H9 (cell line): ENCODE measurements around the gene FAT1. TPM values are rescaled to one million over a fixed set of nuclear protein-coding genes. Genes with fewer than 3 reads are reported as not detected.

ENCODE experiments used
- DNase-seq: peaks from one replicate; pipeline ENCODE4 v3.0.0-alpha.2; 2017
- H2AFZ ChIP-seq: one replicate; pipeline ENCODE4 v1.6.1; 2013; ENCODE audit warnings: mild to moderate bottlenecking, low read length, control low read depth, moderate library complexity
- H2AK5ac ChIP-seq: 2 replicates; pipeline ENCODE4 v1.6.1; 2013; ENCODE audit warnings: low read length, control low read depth, mixed read lengths; ENCODE audit not compliant: insufficient read length
- H2BK120ac ChIP-seq: one replicate; pipeline ENCODE4 v1.6.1; 2013; ENCODE audit warnings: low read depth, mild to moderate bottlenecking, low read length, control low read depth, inconsistent platforms; ENCODE audit not compliant: poor library complexity, severe bottlenecking
- H2BK12ac ChIP-seq: 2 replicates; pipeline ENCODE4 v1.6.1; 2013; ENCODE audit warnings: low read length, control low read depth, mixed read lengths, low read depth; ENCODE audit not compliant: insufficient read length
- H2BK15ac ChIP-seq: 2 replicates; pipeline ENCODE4 v1.6.1; 2013; ENCODE audit warnings: low read depth, low read length, control low read depth
- H2BK20ac ChIP-seq: one replicate; pipeline ENCODE4 v1.6.1; 2013; ENCODE audit warnings: low read depth, mild to moderate bottlenecking, low read length, control low read depth, inconsistent platforms; ENCODE audit not compliant: poor library complexity, severe bottlenecking
- H2BK5ac ChIP-seq: 2 replicates; pipeline ENCODE4 v1.6.1; 2013; ENCODE audit warnings: low read length, control low read depth, mixed read lengths; ENCODE audit not compliant: insufficient read length
- H3K14ac ChIP-seq: 2 replicates; pipeline ENCODE4 v1.6.1; 2013; ENCODE audit warnings: low read length, control low read depth; ENCODE audit not compliant: insufficient read depth
- H3K18ac ChIP-seq: 2 replicates; pipeline ENCODE4 v1.6.1; 2013; ENCODE audit warnings: low read depth, mild to moderate bottlenecking, mixed read lengths, low read length, control low read depth; ENCODE audit not compliant: insufficient read length
- H3K23ac ChIP-seq: 2 replicates; pipeline ENCODE4 v1.6.1; 2013; ENCODE audit warnings: low read length, control low read depth, mixed read lengths, low read depth; ENCODE audit not compliant: insufficient read length
- H3K23me2 ChIP-seq: 2 replicates; pipeline ENCODE4 v1.6.1; 2013; ENCODE audit warnings: low read depth, mild to moderate bottlenecking, mixed read lengths, low read length, control low read depth; ENCODE audit not compliant: insufficient read length, poor library complexity, severe bottlenecking
- H3K27ac ChIP-seq: 2 replicates; pipeline ENCODE4 v1.5.1; 2013; ENCODE audit warnings: low read length, control low read depth, mixed read lengths, low read depth; ENCODE audit not compliant: insufficient read length
- H3K27me3 ChIP-seq: 2 replicates; pipeline ENCODE4 v1.6.1; 2013; ENCODE audit warnings: low read length, control low read depth, inconsistent platforms; ENCODE audit not compliant: insufficient read depth
- H3K4ac ChIP-seq: 2 replicates; pipeline ENCODE4 v1.6.1; 2013; ENCODE audit warnings: low read depth, mild to moderate bottlenecking, control low read depth, inconsistent platforms, low read length, moderate library complexity
- H3K4me1 ChIP-seq: 2 replicates; pipeline ENCODE4 v1.6.1; 2013; ENCODE audit warnings: low read length, control low read depth, inconsistent platforms; ENCODE audit not compliant: insufficient read depth
- H3K4me2 ChIP-seq: 2 replicates; pipeline ENCODE4 v1.6.1; 2013; ENCODE audit warnings: low read length, control low read depth, mixed read lengths; ENCODE audit not compliant: insufficient read length, insufficient read depth
- H3K56ac ChIP-seq: 2 replicates; pipeline ENCODE4 v1.6.1; 2013; ENCODE audit warnings: low read depth, mild to moderate bottlenecking, mixed read lengths, low read length, control low read depth; ENCODE audit not compliant: insufficient read length
- H3K79me1 ChIP-seq: 2 replicates; pipeline ENCODE4 v1.6.1; 2013; ENCODE audit warnings: low read depth, mild to moderate bottlenecking, moderate library complexity, low read length, control low read depth, inconsistent platforms; ENCODE audit not compliant: insufficient read depth, poor library complexity, severe bottlenecking
- H3K79me2 ChIP-seq: 2 replicates; pipeline ENCODE4 v1.6.1; 2013; ENCODE audit warnings: low read length, control low read depth, inconsistent platforms; ENCODE audit not compliant: insufficient read depth
- H3K9ac ChIP-seq: 2 replicates; pipeline ENCODE4 v1.6.1; 2013; ENCODE audit warnings: low read length, control low read depth, mixed read lengths; ENCODE audit not compliant: insufficient read length; ENCODE audit errors: extremely low read depth
- H3K9me3 ChIP-seq: one replicate; pipeline ENCODE4 v1.6.1; 2013; ENCODE audit warnings: low read depth, low read length, inconsistent platforms; ENCODE audit not compliant: control insufficient read depth
- H3T11ph ChIP-seq: one replicate; pipeline ENCODE4 v1.6.1; 2013; ENCODE audit warnings: mild to moderate bottlenecking, low read length, control low read depth, inconsistent platforms
- H4K20me1 ChIP-seq: one replicate; pipeline ENCODE4 v1.6.1; 2013; ENCODE audit not compliant: control insufficient read depth, insufficient read length, insufficient read depth
- H4K5ac ChIP-seq: 2 replicates; pipeline ENCODE4 v1.6.1; 2013; ENCODE audit warnings: low read depth, mild to moderate bottlenecking, mixed read lengths, low read length, control low read depth; ENCODE audit not compliant: insufficient read length
- H4K8ac ChIP-seq: replicated peaks from 2 replicates; pipeline ENCODE4 v1.6.1; 2013; ENCODE audit warnings: low read length, control low read depth, mixed read lengths, low read depth; ENCODE audit not compliant: insufficient read length
- H4K91ac ChIP-seq: 2 replicates; pipeline ENCODE4 v1.6.1; 2013; ENCODE audit warnings: low read depth, mild to moderate bottlenecking, moderate library complexity, mixed read lengths, low read length, control low read depth; ENCODE audit not compliant: insufficient read length
- H3K27ac Mint-ChIP-seq, 3 experiments: 2 replicates in 2 of 3; 3 replicates in 1 of 3; pipeline ENCODE4 v1.8.0; 2020 to 2021; ENCODE audit warnings: mixed read lengths in 3 of 3, mild to moderate bottlenecking in 1 of 3, moderate library complexity in 1 of 3
- H3K27me3 Mint-ChIP-seq: 2 replicates; pipeline ENCODE4 v1.8.0; 2021; ENCODE audit warnings: low read depth, mild to moderate bottlenecking, moderate library complexity, mixed read lengths
- H3K36me3 Mint-ChIP-seq, 3 experiments: 2 replicates in 2 of 3; 3 replicates in 1 of 3; pipeline ENCODE4 v1.8.0; 2020 to 2021; ENCODE audit warnings: low read depth in 3 of 3, mixed read lengths in 3 of 3; ENCODE audit not compliant: insufficient read depth in 1 of 3
- H3K4me1 Mint-ChIP-seq, 2 experiments: 2 replicates each; pipeline ENCODE4 v1.8.0; 2020; ENCODE audit warnings: mixed read lengths in 2 of 2
- H3K4me3 Mint-ChIP-seq, 2 experiments: 2 replicates in 1 of 2; 3 replicates in 1 of 2; pipeline ENCODE4 v1.8.0; 2020 to 2021; ENCODE audit warnings: mild to moderate bottlenecking in 2 of 2, mixed read lengths in 2 of 2, moderate library complexity in 1 of 2
- H3K9me3 Mint-ChIP-seq, 2 experiments: 2 replicates in 1 of 2; 3 replicates in 1 of 2; pipeline ENCODE4 v1.8.0; 2020; ENCODE audit warnings: mild to moderate bottlenecking in 2 of 2, mixed read lengths in 2 of 2, moderate library complexity in 1 of 2
- CTCF ChIP-seq: fragments of 200-600 bp; sonication (generic); conservative IDR thresholded peaks from 3 replicates; pipeline ENCODE4 v1.8.0; 2021; ENCODE audit warnings: antibody characterized with exemption, mild to moderate bottlenecking
- WGBS: extraction: QIAGEN DNeasy Blood & Tissue Kit; methylation state at CpG from one replicate; pipeline ENCODE4 v1.1.7; 2013; ENCODE audit warnings: missing lambda C conversion rate, low lambda C conversion rate, mixed read lengths; ENCODE audit not compliant: insufficient read length; ENCODE audit errors: extremely low coverage; 5-methylcytosine and 5-hydroxymethylcytosine counted together
- total RNA-seq: library from RNA; stranded (reverse); gene quantifications from 2 replicates; pipeline ENCODE4 v1.2.1, GENCODE V29; 2021

Gene FAT1
- total RNA-seq, 1 experiment from 2014 or later, result 173 TPM

DNA sequence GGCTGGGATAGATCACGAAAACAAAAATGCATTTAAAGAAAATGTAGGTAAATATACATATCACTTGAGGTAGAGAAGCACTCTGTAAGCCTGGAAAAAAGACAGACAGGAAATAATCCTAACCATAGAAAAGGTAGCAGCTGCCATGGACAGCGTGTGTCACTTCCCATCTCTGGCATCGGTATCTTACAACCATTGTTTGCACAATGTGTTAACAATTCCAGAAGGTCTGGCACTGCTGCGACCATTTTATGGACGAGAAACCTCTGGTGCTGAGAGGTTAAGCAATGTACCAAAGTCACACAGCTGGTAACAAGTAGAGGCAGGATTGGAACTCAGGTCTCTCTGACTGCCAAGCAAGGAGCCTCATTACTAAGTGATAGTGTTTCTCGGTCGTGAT, 166.6 kb downstream of the FAT1 start:
- no peak for DNase-seq
- no peaks in the 10 kb centered on the region; a peak in 1 of 5 replicates for H3K9me3 Mint-ChIP-seq
- H3K36me3 Mint-ChIP-seq, result no peaks in the 10 kb centered on the region
- no peaks in the 10 kb centered on the region for H3K79me2 ChIP-seq
- H3K4ac ChIP-seq, result no peak overlapping the region
- H2BK5ac ChIP-seq, result no peak overlapping the region
- no peak overlapping the region for H3K9ac ChIP-seq
- no peak overlapping the region for H3K27ac ChIP-seq
- H3K4me1 Mint-ChIP-seq, result peaks cover 6 to 14% of the 10 kb centered on the region in 2 experiments
- no peak overlapping the region for H3K14ac ChIP-seq
- H2BK20ac ChIP-seq, result no peak overlapping the region
- H3K27me3 Mint-ChIP-seq, result peaks cover 22% of the 10 kb centered on the region
- H3T11ph ChIP-seq, result no peak overlapping the region
- no peak overlapping the region for H3K4me2 ChIP-seq
- WGBS, result no CpG with 5 or more reads among the region's 7 CpGs
- no peaks in the 10 kb centered on the region for H3K9me3 ChIP-seq
- no peak overlapping the region for H4K91ac ChIP-seq
- no peak overlapping the region for H3K27ac Mint-ChIP-seq
- no peak overlapping the region for H3K23ac ChIP-seq
- no peak overlapping the region for H3K56ac ChIP-seq
- no peaks in the 10 kb centered on the region; the same call in 1 of the 2 replicates for H3K27me3 ChIP-seq
- H3K4me1 ChIP-seq, result no peaks in the 10 kb centered on the region
- no peak overlapping the region for H2AK5ac ChIP-seq
- no peak overlapping the region for H4K5ac ChIP-seq
- peaks cover 8% of the 10 kb centered on the region for H3K23me2 ChIP-seq
- H4K20me1 ChIP-seq, result no peaks in the 10 kb centered on the region
- no peak overlapping the region for H2AFZ ChIP-seq
- no peak overlapping the region for H2BK120ac ChIP-seq
- H3K18ac ChIP-seq, result no peak overlapping the region
- no peak overlapping the region for H4K8ac ChIP-seq
- no peak overlapping the region for H3K4me3 Mint-ChIP-seq
- H2BK12ac ChIP-seq, result no peak overlapping the region
- H3K79me1 ChIP-seq, result no peaks in the 10 kb centered on the region
- TF ChIP-seq CTCF, result no peak
- no peak overlapping the region for H2BK15ac ChIP-seq
